Neural progenitor cell (in vitro differentiated cells): ENCODE measurements around the gene ATF7IP.

Source experiments
- EZH2 ChIP-seq: fragments of 200-600 bp; sonication (generic); IDR thresholded peaks from 2 replicates; pipeline ENCODE4 v1.6.1; 2017; ENCODE audit warnings: antibody characterized with exemption, mild to moderate bottlenecking, moderate library complexity
- EZH2phosphoT487 ChIP-seq: fragments of 200-600 bp; sonication (generic); IDR thresholded peaks from 2 replicates; pipeline ENCODE4 v1.6.1; 2017; ENCODE audit warnings: antibody characterized with exemption
- TF ChIP-seq, protein P1 (sequence below): fragments of 200-600 bp; sonication (generic); IDR thresholded peaks from 2 replicates; pipeline ENCODE4 v1.5.1; 2017; ENCODE audit warnings: antibody characterized with exemption, mild to moderate bottlenecking

DNA sequence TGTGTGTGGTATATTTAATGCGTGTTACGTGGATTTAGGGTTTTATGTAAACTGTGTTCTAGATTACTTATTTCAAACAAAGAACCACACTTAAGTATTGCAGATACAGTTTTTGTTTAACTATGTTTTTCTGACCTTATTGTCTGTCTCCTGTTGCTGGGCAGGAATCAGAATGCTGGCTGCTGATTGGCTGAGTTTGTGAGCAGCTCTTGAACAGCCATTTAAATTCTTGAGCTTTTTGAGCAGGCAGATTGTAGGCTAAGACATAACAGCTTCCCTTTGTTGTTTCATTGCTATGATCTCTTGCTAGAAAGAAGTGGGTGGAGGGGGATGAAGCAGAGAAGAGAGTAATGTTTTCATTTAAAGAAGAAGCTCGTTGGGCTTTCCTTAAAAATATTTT lies 52.2 kb downstream of the ATF7IP start:
- TF ChIP-seq, protein P1, sequence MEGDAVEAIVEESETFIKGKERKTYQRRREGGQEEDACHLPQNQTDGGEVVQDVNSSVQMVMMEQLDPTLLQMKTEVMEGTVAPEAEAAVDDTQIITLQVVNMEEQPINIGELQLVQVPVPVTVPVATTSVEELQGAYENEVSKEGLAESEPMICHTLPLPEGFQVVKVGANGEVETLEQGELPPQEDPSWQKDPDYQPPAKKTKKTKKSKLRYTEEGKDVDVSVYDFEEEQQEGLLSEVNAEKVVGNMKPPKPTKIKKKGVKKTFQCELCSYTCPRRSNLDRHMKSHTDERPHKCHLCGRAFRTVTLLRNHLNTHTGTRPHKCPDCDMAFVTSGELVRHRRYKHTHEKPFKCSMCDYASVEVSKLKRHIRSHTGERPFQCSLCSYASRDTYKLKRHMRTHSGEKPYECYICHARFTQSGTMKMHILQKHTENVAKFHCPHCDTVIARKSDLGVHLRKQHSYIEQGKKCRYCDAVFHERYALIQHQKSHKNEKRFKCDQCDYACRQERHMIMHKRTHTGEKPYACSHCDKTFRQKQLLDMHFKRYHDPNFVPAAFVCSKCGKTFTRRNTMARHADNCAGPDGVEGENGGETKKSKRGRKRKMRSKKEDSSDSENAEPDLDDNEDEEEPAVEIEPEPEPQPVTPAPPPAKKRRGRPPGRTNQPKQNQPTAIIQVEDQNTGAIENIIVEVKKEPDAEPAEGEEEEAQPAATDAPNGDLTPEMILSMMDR = no peak
- TF ChIP-seq EZH2 (no peak), EZH2phosphoT487 (no peak)
